Measurements from ENCODE around the gene GAGE12D. TPM values are rescaled to one million over a fixed set of nuclear protein-coding genes. Genes with fewer than 3 reads are reported as not detected.

The GAGE12D gene, protein sequence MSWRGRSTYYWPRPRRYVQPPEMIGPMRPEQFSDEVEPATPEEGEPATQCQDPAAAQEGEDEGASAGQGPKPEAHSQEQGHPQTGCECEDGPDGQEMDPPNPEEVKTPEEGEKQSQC
- total RNA-seq, result not detected in 2 replicates

DNA sequence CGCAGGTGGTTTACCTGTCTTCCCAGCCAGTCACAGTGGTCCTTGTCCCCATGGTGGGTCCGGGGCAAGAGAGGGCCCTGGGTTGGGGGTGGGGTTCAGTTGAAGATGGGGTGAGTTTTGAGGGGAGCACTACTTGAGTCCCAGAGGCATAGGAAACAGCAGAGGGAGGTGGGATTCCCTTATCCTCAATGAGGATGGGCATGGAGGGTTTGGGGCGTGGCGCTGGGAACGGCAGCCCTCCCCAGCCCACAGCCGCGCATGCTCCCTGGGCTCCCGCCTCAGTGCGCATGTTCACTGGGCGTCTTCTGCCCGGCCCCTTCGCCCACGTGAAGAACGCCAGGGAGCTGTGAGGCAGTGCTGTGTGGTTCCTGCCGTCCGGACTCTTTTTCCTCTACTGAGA lies at the start of gene GAGE12D:
TSS of gene GAGE12D (plus strand) at position 301 of the 400 bp plus-strand sequence. CDS start 1,155 bp downstream, outside the sequence.

DNA sequence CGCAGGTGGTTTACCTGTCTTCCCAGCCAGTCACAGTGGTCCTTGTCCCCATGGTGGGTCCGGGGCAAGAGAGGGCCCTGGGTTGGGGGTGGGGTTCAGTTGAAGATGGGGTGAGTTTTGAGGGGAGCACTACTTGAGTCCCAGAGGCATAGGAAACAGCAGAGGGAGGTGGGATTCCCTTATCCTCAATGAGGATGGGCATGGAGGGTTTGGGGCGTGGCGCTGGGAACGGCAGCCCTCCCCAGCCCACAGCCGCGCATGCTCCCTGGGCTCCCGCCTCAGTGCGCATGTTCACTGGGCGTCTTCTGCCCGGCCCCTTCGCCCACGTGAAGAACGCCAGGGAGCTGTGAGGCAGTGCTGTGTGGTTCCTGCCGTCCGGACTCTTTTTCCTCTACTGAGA lies 9.7 kb upstream of the GAGE12D start, which contains the start of gene GAGE12C:
TSS of gene GAGE12C (plus strand) at position 301 of the 400 bp plus-strand sequence. CDS start 1,155 bp downstream, outside the sequence.

DNA sequence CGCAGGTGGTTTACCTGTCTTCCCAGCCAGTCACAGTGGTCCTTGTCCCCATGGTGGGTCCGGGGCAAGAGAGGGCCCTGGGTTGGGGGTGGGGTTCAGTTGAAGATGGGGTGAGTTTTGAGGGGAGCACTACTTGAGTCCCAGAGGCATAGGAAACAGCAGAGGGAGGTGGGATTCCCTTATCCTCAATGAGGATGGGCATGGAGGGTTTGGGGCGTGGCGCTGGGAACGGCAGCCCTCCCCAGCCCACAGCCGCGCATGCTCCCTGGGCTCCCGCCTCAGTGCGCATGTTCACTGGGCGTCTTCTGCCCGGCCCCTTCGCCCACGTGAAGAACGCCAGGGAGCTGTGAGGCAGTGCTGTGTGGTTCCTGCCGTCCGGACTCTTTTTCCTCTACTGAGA lies 9.5 kb downstream of the GAGE12D start, which contains the start of gene GAGE12E:
TSS of gene GAGE12E (plus strand) at position 301 of the 400 bp plus-strand sequence. CDS start 1,155 bp downstream, outside the sequence.

GRCh38 chrX:49560542-49560941 lies 19.0 kb downstream of the GAGE12D start, which contains the start of gene GAGE12F:
GAGE12F (plus strand) TSS chrX:49560842; CDS start chrX:49561997, 1,155 bp downstream.

DNA sequence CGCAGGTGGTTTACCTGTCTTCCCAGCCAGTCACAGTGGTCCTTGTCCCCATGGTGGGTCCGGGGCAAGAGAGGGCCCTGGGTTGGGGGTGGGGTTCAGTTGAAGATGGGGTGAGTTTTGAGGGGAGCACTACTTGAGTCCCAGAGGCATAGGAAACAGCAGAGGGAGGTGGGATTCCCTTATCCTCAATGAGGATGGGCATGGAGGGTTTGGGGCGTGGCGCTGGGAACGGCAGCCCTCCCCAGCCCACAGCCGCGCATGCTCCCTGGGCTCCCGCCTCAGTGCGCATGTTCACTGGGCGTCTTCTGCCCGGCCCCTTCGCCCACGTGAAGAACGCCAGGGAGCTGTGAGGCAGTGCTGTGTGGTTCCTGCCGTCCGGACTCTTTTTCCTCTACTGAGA lies 28.6 kb downstream of the GAGE12D start, which contains the start of gene GAGE12G:
TSS of gene GAGE12G (plus strand) at position 301 of the 400 bp plus-strand sequence. CDS start 1,155 bp downstream, outside the sequence.

GRCh38 chrX:49579649-49580048 lies 38.1 kb downstream of the GAGE12D start, which contains the start of gene GAGE12H:
GAGE12H (plus strand) TSS chrX:49579949; CDS start chrX:49581104, 1,155 bp downstream.

DNA sequence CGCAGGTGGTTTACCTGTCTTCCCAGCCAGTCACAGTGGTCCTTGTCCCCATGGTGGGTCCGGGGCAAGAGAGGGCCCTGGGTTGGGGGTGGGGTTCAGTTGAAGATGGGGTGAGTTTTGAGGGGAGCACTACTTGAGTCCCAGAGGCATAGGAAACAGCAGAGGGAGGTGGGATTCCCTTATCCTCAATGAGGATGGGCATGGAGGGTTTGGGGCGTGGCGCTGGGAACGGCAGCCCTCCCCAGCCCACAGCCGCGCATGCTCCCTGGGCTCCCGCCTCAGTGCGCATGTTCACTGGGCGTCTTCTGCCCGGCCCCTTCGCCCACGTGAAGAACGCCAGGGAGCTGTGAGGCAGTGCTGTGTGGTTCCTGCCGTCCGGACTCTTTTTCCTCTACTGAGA lies 47.7 kb downstream of the GAGE12D start, which contains the start of gene GAGE2A:
TSS of gene GAGE2A (plus strand) at position 301 of the 400 bp plus-strand sequence. CDS start 1,155 bp downstream, outside the sequence.

Other genes starting within 250 kb of the GAGE12D start
- gene GAGE10, start 238.1 kb upstream of the GAGE12D start, total RNA-seq, result not detected in 2 replicates
- gene GAGE12J, start 219.7 kb upstream of the GAGE12D start, total RNA-seq, result not detected in 2 replicates
- gene GAGE13, start 210.2 kb upstream of the GAGE12D start, total RNA-seq, result not detected in 2 replicates
- gene GAGE12C, start 9.6 kb upstream of the GAGE12D start, total RNA-seq, result not detected in 2 replicates
- gene GAGE12E, start 9.6 kb downstream of the GAGE12D start, total RNA-seq, result not detected in 2 replicates
- gene GAGE12F, start 19.1 kb downstream of the GAGE12D start, total RNA-seq, result not detected in 2 replicates
- gene GAGE12G, start 28.7 kb downstream of the GAGE12D start, total RNA-seq, result not detected in 2 replicates
- gene GAGE12H, start 38.2 kb downstream of the GAGE12D start, total RNA-seq, result not detected in 2 replicates
- gene GAGE2A, start 47.8 kb downstream of the GAGE12D start, total RNA-seq, result not detected in 2 replicates
- not detected in 2 replicates for gene GAGE1, start 57.3 kb downstream of the GAGE12D start, total RNA-seq
- gene PAGE1, start 154.3 kb downstream of the GAGE12D start, total RNA-seq, result not detected in 2 replicates